ENCODE data around the gene SLC29A3.

The SLC29A3 gene

GRCh38 chr10:71285180-71285545 lies 33.9 kb upstream of the SLC29A3 start:
- DNase-seq (ENCODE audit: low read depth) = peak; percentile 70
- H3K36me3 ChIP-seq (ENCODE audit: control insufficient read depth, insufficient read depth, low read length, severe bottlenecking) = peaks cover 11% of the 10 kb centered on the region
- H3K9ac ChIP-seq (ENCODE audit: low read length) = no peak overlapping the region

GRCh38 chr10:71285986-71286385 lies 33.1 kb upstream of the SLC29A3 start:
- DNase-seq (ENCODE audit: low read depth) = no peak
- H3K4me1 ChIP-seq (ENCODE audit: control insufficient read depth, insufficient read depth, low read length) = peaks cover 6% of the 10 kb centered on the region
- no peak overlapping the region for H3K9ac ChIP-seq (ENCODE audit: low read length)
- peaks cover 11% of the 10 kb centered on the region for H3K36me3 ChIP-seq (ENCODE audit: control insufficient read depth, insufficient read depth, low read length, severe bottlenecking)
- no peaks in the 10 kb centered on the region for H3K27me3 ChIP-seq (replicated peaks; ENCODE audit: control insufficient read depth, insufficient read depth, low read length)
- no peak overlapping the region for H3K4me3 ChIP-seq (ENCODE audit: low read length)
- no peaks in the 10 kb centered on the region for H3K9me3 ChIP-seq (ENCODE audit: control insufficient read depth, low read length)

More at GRCh38 chr10:71285180-71285545, 33.9 kb upstream of the SLC29A3 start:
- H3K4me1 ChIP-seq (ENCODE audit: control insufficient read depth, insufficient read depth, low read length) = peaks cover 6% of the 10 kb centered on the region
- no peaks in the 10 kb centered on the region for H3K27me3 ChIP-seq (replicated peaks; ENCODE audit: control insufficient read depth, insufficient read depth, low read length)
- no peaks in the 10 kb centered on the region for H3K9me3 ChIP-seq (ENCODE audit: control insufficient read depth, low read length)
- no peak overlapping the region for H3K4me3 ChIP-seq (ENCODE audit: low read length)

GRCh38 chr10:71286521-71287294 lies 32.4 kb upstream of the SLC29A3 start:
- H3K27me3 ChIP-seq (replicated peaks; ENCODE audit: control insufficient read depth, insufficient read depth, low read length) = no peaks in the 10 kb centered on the region
- H3K4me3 ChIP-seq (ENCODE audit: low read length) = no peak overlapping the region
- no peak for DNase-seq (ENCODE audit: low read depth)
- H3K36me3 ChIP-seq (ENCODE audit: control insufficient read depth, insufficient read depth, low read length, severe bottlenecking) = peaks cover 14% of the 10 kb centered on the region
- H3K9ac ChIP-seq (ENCODE audit: low read length) = no peak overlapping the region
- no peaks in the 10 kb centered on the region for H3K9me3 ChIP-seq (ENCODE audit: control insufficient read depth, low read length)
- peaks cover 6% of the 10 kb centered on the region for H3K4me1 ChIP-seq (ENCODE audit: control insufficient read depth, insufficient read depth, low read length)

GRCh38 chr10:71287456-71287855 lies 31.6 kb upstream of the SLC29A3 start:
- Histone ChIP-seq H3K27me3 (replicated peaks; ENCODE audit: control insufficient read depth, insufficient read depth, low read length) (no peaks in the 10 kb centered on the region), H3K9ac (ENCODE audit: low read length) (no peak overlapping the region), H3K9me3 (ENCODE audit: control insufficient read depth, low read length) (no peaks in the 10 kb centered on the region), H3K4me1 (ENCODE audit: control insufficient read depth, insufficient read depth, low read length) (peaks cover 6% of the 10 kb centered on the region), H3K36me3 (ENCODE audit: control insufficient read depth, insufficient read depth, low read length, severe bottlenecking) (peaks cover 14% of the 10 kb centered on the region), H3K4me3 (ENCODE audit: low read length) (no peak overlapping the region)
- no peak for DNase-seq (ENCODE audit: low read depth)

GRCh38 chr10:71288461-71288860 lies 30.6 kb upstream of the SLC29A3 start:
- no peak overlapping the region for H3K4me3 ChIP-seq (ENCODE audit: low read length)
- H3K27me3 ChIP-seq (replicated peaks; ENCODE audit: control insufficient read depth, insufficient read depth, low read length) = no peaks in the 10 kb centered on the region
- peaks cover 16% of the 10 kb centered on the region for H3K4me1 ChIP-seq (ENCODE audit: control insufficient read depth, insufficient read depth, low read length)
- H3K9me3 ChIP-seq (ENCODE audit: control insufficient read depth, low read length) = no peaks in the 10 kb centered on the region
- H3K36me3 ChIP-seq (ENCODE audit: control insufficient read depth, insufficient read depth, low read length, severe bottlenecking) = peaks cover 14% of the 10 kb centered on the region
- no peak for DNase-seq (ENCODE audit: low read depth)
- H3K9ac ChIP-seq (ENCODE audit: low read length) = no peak overlapping the region

- peaks cover 18% of the 10 kb centered on the region for H3K4me1 ChIP-seq (ENCODE audit: control insufficient read depth, insufficient read depth, low read length)
- no peak overlapping the region for H3K9ac ChIP-seq (ENCODE audit: low read length)
- H3K27me3 ChIP-seq (replicated peaks; ENCODE audit: control insufficient read depth, insufficient read depth, low read length) = no peaks in the 10 kb centered on the region
- H3K9me3 ChIP-seq (ENCODE audit: control insufficient read depth, low read length) = no peaks in the 10 kb centered on the region
- DNase-seq (ENCODE audit: low read depth) = no peak
- no peak overlapping the region for H3K4me3 ChIP-seq (ENCODE audit: low read length)
- H3K36me3 ChIP-seq (ENCODE audit: control insufficient read depth, insufficient read depth, low read length, severe bottlenecking) = peaks cover 14% of the 10 kb centered on the region
Observed at GRCh38 chr10:71289421-71290130, 29.5 kb upstream of the SLC29A3 start.

- no peaks in the 10 kb centered on the region for H3K27me3 ChIP-seq (replicated peaks; ENCODE audit: control insufficient read depth, insufficient read depth, low read length)
- peaks cover 14% of the 10 kb centered on the region for H3K36me3 ChIP-seq (ENCODE audit: control insufficient read depth, insufficient read depth, low read length, severe bottlenecking)
- H3K4me1 ChIP-seq (ENCODE audit: control insufficient read depth, insufficient read depth, low read length) = peaks cover 18% of the 10 kb centered on the region
- no peaks in the 10 kb centered on the region for H3K9me3 ChIP-seq (ENCODE audit: control insufficient read depth, low read length)
- H3K4me3 ChIP-seq (ENCODE audit: low read length) = no peak overlapping the region
- H3K9ac ChIP-seq (ENCODE audit: low read length) = no peak overlapping the region
- no peak for DNase-seq (ENCODE audit: low read depth)
Observed at GRCh38 chr10:71290331-71290730, 28.7 kb upstream of the SLC29A3 start.

- Histone ChIP-seq H3K9ac (ENCODE audit: low read length) (no peak overlapping the region), H3K9me3 (ENCODE audit: control insufficient read depth, low read length) (no peaks in the 10 kb centered on the region), H3K4me1 (ENCODE audit: control insufficient read depth, insufficient read depth, low read length) (peaks cover 18% of the 10 kb centered on the region), H3K36me3 (ENCODE audit: control insufficient read depth, insufficient read depth, low read length, severe bottlenecking) (peaks cover 9% of the 10 kb centered on the region), H3K4me3 (ENCODE audit: low read length) (no peak overlapping the region), H3K27me3 (replicated peaks; ENCODE audit: control insufficient read depth, insufficient read depth, low read length) (no peaks in the 10 kb centered on the region)
- no peak for DNase-seq (ENCODE audit: low read depth)
Observed at GRCh38 chr10:71290806-71291527, 28.1 kb upstream of the SLC29A3 start.

GRCh38 chr10:71291528-71291900 lies 27.5 kb upstream of the SLC29A3 start:
- no peak for DNase-seq (ENCODE audit: low read depth)
- peaks cover 11% of the 10 kb centered on the region for H3K36me3 ChIP-seq (ENCODE audit: control insufficient read depth, insufficient read depth, low read length, severe bottlenecking)
- H3K27me3 ChIP-seq (replicated peaks; ENCODE audit: control insufficient read depth, insufficient read depth, low read length) = no peaks in the 10 kb centered on the region
- peaks cover 17% of the 10 kb centered on the region for H3K4me1 ChIP-seq (ENCODE audit: control insufficient read depth, insufficient read depth, low read length)
- H3K4me3 ChIP-seq (ENCODE audit: low read length) = no peak overlapping the region
- no peak overlapping the region for H3K9ac ChIP-seq (ENCODE audit: low read length)
- H3K9me3 ChIP-seq (ENCODE audit: control insufficient read depth, low read length) = no peaks in the 10 kb centered on the region

GRCh38 chr10:71292624-71293445 lies 26.2 kb upstream of the SLC29A3 start:
- no peak overlapping the region for H3K9ac ChIP-seq (ENCODE audit: low read length)
- H3K36me3 ChIP-seq (ENCODE audit: control insufficient read depth, insufficient read depth, low read length, severe bottlenecking) = peaks cover 7% of the 10 kb centered on the region
- H3K4me1 ChIP-seq (ENCODE audit: control insufficient read depth, insufficient read depth, low read length) = peaks cover 11% of the 10 kb centered on the region
- H3K9me3 ChIP-seq (ENCODE audit: control insufficient read depth, low read length) = no peaks in the 10 kb centered on the region
- no peaks in the 10 kb centered on the region for H3K27me3 ChIP-seq (replicated peaks; ENCODE audit: control insufficient read depth, insufficient read depth, low read length)
- no peak for DNase-seq (ENCODE audit: low read depth)
- H3K4me3 ChIP-seq (ENCODE audit: low read length) = no peak overlapping the region
